Measurements from ENCODE around the gene POLG. TPM values are rescaled to one million over a fixed set of nuclear protein-coding genes. Genes with fewer than 3 reads are reported as not detected.
A peak's percentile ranks its signal among the peaks of the same experiment; 100 is the strongest.

POLG gene
- total RNA-seq, 1 experiment from 2014 or later = 36.8 TPM

DNA sequence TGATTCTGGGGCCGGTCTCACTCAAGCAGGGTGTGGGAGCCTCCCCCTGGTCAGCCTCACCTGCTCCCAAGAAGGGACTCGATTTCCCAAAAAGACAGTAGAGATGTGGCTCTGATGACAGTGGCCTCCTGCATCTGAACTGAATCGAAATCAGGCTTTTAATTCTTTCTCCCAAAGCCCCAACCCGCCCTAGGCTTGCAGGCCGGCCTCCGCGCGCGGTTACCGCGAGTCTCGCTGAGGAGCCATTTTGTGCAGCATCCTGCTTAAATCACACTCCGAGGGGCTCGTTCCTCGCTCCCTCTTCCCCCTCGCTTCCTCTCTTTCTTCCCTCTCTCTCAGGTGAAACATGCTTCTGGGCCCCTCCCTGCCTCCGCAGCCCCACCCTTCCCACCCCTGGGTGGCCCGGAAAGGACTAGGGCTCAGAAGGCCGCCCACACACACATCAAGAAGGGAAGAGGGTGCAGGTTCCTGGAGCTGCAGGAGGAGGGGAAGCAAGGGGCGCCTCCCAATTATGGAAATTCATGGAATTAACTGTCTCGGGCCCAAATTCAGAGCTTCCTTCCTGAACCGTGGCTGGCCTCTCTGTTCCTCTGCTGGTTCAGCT, 30.9 kb upstream of the POLG start:
- no peak overlapping the region for H2AFZ ChIP-seq (ENCODE audit: low read length)
- no peaks in the 10 kb centered on the region for H3K9me2 ChIP-seq (replicated peaks; ENCODE audit: insufficient read depth, low read length)
- no peak overlapping the region for H3K4me2 ChIP-seq (ENCODE audit: low read depth, low read length, poor library complexity, severe bottlenecking)
- no peaks in the 10 kb centered on the region for H3K36me3 ChIP-seq (ENCODE audit: insufficient read depth, low read length)
- H3K79me2 ChIP-seq (ENCODE audit: low read length) = no peaks in the 10 kb centered on the region
- H3K27ac ChIP-seq (ENCODE audit: low read length) = no peak overlapping the region
- no peak overlapping the region for H3K4me3 ChIP-seq (ENCODE audit: low read length)
- no peaks in the 10 kb centered on the region for H4K20me1 ChIP-seq (ENCODE audit: insufficient read depth, low read depth, low read length)
- H3K27me3 ChIP-seq (ENCODE audit: low read length) = no peaks in the 10 kb centered on the region
- H3K4me1 ChIP-seq (ENCODE audit: low read length) = peaks cover 19% of the 10 kb centered on the region
- H3K9me3 ChIP-seq (ENCODE audit: low read length) = no peaks in the 10 kb centered on the region
- no peak for DNase-seq
- H3K9ac ChIP-seq (ENCODE audit: low read length) = no peak overlapping the region

DNA sequence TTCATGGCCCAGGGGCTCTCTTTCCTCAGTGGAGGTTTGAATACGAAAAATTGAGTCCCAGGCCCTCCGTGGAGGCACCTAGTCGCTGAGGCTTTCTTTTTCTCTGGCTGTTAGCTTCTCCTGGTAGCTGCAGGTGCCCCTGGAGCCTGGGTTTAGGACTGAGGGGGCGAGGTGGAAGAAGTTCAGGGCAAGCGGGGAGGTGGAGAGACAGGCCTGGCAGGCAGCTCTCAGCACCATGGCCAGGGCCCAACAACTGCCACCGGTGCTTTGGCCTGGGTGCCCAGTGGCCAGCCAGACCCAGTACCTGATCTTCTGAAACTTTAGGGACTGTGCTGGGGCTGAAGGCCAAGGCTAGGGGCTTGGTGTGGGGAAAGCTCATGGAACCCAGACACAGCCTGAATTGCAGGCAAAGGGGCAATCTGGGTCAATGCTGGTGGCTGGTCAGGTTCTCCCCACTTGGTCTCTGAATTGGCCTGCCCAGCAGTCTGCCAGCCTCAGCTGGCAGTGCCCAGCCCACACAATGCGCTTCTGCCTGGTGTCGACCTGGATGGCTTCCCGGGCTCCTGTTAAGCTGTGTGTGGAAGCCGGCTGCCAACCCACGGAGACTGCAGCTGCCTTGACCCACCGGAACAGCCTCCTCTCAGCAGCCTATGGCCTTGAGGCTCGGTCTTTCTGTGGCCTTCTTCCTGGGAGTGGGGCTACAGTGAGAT, 30.3 kb upstream of the POLG start:
- no peak for DNase-seq
- no peak overlapping the region for H3K9ac ChIP-seq (ENCODE audit: low read length)
- no peaks in the 10 kb centered on the region for H3K36me3 ChIP-seq (ENCODE audit: insufficient read depth, low read length)
- H3K4me3 ChIP-seq (ENCODE audit: low read length) = no peak overlapping the region
- no peak overlapping the region for H3K27ac ChIP-seq (ENCODE audit: low read length)
- peaks cover 16% of the 10 kb centered on the region for H3K4me1 ChIP-seq (ENCODE audit: low read length)
- no peak overlapping the region for H3K4me2 ChIP-seq (ENCODE audit: low read depth, low read length, poor library complexity, severe bottlenecking)
- H3K79me2 ChIP-seq (ENCODE audit: low read length) = no peaks in the 10 kb centered on the region
- no peak overlapping the region for H2AFZ ChIP-seq (ENCODE audit: low read length)
- H3K27me3 ChIP-seq (ENCODE audit: low read length) = no peaks in the 10 kb centered on the region
- H4K20me1 ChIP-seq (ENCODE audit: insufficient read depth, low read depth, low read length) = no peaks in the 10 kb centered on the region
- no peaks in the 10 kb centered on the region for H3K9me2 ChIP-seq (replicated peaks; ENCODE audit: insufficient read depth, low read length)
- no peaks in the 10 kb centered on the region for H3K9me3 ChIP-seq (ENCODE audit: low read length)

GRCh38 chr15:89364341-89364740, 29.7 kb upstream of the POLG start:
- Histone ChIP-seq H3K36me3 (ENCODE audit: insufficient read depth, low read length) (no peaks in the 10 kb centered on the region), H3K9me3 (ENCODE audit: low read length) (no peaks in the 10 kb centered on the region), H3K9me2 (replicated peaks; ENCODE audit: insufficient read depth, low read length) (no peaks in the 10 kb centered on the region), H3K79me2 (ENCODE audit: low read length) (no peaks in the 10 kb centered on the region), H3K4me2 (ENCODE audit: low read depth, low read length, poor library complexity, severe bottlenecking) (no peak overlapping the region), H3K4me1 (ENCODE audit: low read length) (peaks cover 13% of the 10 kb centered on the region), H3K4me3 (ENCODE audit: low read length) (no peak overlapping the region), H2AFZ (ENCODE audit: low read length) (no peak overlapping the region), H4K20me1 (ENCODE audit: insufficient read depth, low read depth, low read length) (no peaks in the 10 kb centered on the region), H3K9ac (ENCODE audit: low read length) (no peak overlapping the region), H3K27me3 (ENCODE audit: low read length) (no peaks in the 10 kb centered on the region), H3K27ac (ENCODE audit: low read length) (no peak overlapping the region)
- peak; percentile 65 for DNase-seq

DNA sequence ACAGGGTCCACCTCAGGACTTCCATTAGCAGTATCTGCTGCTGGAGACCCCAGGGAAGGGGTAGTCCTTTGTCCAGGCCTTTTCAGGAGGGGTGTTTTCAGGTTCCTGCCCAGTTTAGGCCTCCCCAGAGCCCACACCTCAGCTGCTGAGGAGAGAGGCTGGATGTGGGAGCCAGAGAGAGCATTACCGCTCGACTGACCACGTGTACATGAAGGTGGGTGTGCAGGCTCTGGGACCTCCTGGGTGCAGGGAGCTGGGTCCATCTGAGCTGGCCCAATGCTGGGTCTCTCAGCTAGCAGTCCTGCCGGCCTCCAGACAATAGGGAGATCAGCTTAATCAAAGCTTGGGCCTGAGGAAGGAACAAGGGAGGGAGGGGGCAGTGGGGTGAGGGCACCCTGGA, 29.1 kb upstream of the POLG start:
- no peaks in the 10 kb centered on the region for H3K79me2 ChIP-seq (ENCODE audit: low read length)
- H3K4me1 ChIP-seq (ENCODE audit: low read length) = peaks cover 14% of the 10 kb centered on the region
- H2AFZ ChIP-seq (ENCODE audit: low read length) = no peak overlapping the region
- no peaks in the 10 kb centered on the region for H4K20me1 ChIP-seq (ENCODE audit: insufficient read depth, low read depth, low read length)
- DNase-seq = no peak
- no peak overlapping the region for H3K9ac ChIP-seq (ENCODE audit: low read length)
- no peaks in the 10 kb centered on the region for H3K9me2 ChIP-seq (replicated peaks; ENCODE audit: insufficient read depth, low read length)
- H3K27ac ChIP-seq (ENCODE audit: low read length) = no peak overlapping the region
- H3K36me3 ChIP-seq (ENCODE audit: insufficient read depth, low read length) = no peaks in the 10 kb centered on the region
- no peak overlapping the region for H3K4me3 ChIP-seq (ENCODE audit: low read length)
- H3K9me3 ChIP-seq (ENCODE audit: low read length) = no peaks in the 10 kb centered on the region
- H3K27me3 ChIP-seq (ENCODE audit: low read length) = no peaks in the 10 kb centered on the region
- H3K4me2 ChIP-seq (ENCODE audit: low read depth, low read length, poor library complexity, severe bottlenecking) = no peak overlapping the region

DNA sequence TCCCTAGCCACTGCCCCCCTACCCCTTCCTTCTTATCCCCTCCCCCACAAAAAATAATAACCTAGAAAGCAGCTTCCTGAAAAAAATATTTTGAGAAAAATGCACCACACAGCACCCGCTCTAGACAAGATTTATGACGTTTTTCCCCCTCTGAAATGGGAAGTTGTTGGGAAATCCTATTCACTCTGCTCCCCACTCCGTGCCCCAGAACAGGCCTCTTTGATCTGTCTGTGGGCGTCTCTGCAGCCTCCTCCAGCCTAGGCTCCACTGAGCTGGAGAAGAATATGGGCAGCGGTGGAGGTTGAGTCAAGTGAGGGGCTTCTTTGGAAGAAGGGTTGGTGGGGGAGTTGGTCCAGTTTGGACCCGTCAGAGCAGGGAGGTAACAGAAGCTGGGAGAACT, 28.5 kb upstream of the POLG start:
- Histone ChIP-seq H3K9me3 (ENCODE audit: low read length) (no peaks in the 10 kb centered on the region), H3K4me1 (ENCODE audit: low read length) (peaks cover 14% of the 10 kb centered on the region), H3K36me3 (ENCODE audit: insufficient read depth, low read length) (no peaks in the 10 kb centered on the region), H3K4me3 (ENCODE audit: low read length) (no peak overlapping the region), H3K9me2 (replicated peaks; ENCODE audit: insufficient read depth, low read length) (no peaks in the 10 kb centered on the region), H3K27ac (ENCODE audit: low read length) (no peak overlapping the region), H3K27me3 (ENCODE audit: low read length) (no peaks in the 10 kb centered on the region), H2AFZ (ENCODE audit: low read length) (no peak overlapping the region), H3K9ac (ENCODE audit: low read length) (no peak overlapping the region), H3K79me2 (ENCODE audit: low read length) (no peaks in the 10 kb centered on the region), H3K4me2 (ENCODE audit: low read depth, low read length, poor library complexity, severe bottlenecking) (no peak overlapping the region), H4K20me1 (ENCODE audit: insufficient read depth, low read depth, low read length) (no peaks in the 10 kb centered on the region)
- no peak for DNase-seq

- H3K4me3 ChIP-seq (ENCODE audit: low read length) = no peak overlapping the region
- no peaks in the 10 kb centered on the region for H3K9me3 ChIP-seq (ENCODE audit: low read length)
- no peak for DNase-seq
- no peak overlapping the region for H2AFZ ChIP-seq (ENCODE audit: low read length)
- H3K27ac ChIP-seq (ENCODE audit: low read length) = no peak overlapping the region
- no peak overlapping the region for H3K4me2 ChIP-seq (ENCODE audit: low read depth, low read length, poor library complexity, severe bottlenecking)
- no peaks in the 10 kb centered on the region for H3K79me2 ChIP-seq (ENCODE audit: low read length)
- peaks cover 14% of the 10 kb centered on the region for H3K4me1 ChIP-seq (ENCODE audit: low read length)
- no peaks in the 10 kb centered on the region for H3K27me3 ChIP-seq (ENCODE audit: low read length)
- no peak overlapping the region for H3K9ac ChIP-seq (ENCODE audit: low read length)
- no peaks in the 10 kb centered on the region for H3K9me2 ChIP-seq (replicated peaks; ENCODE audit: insufficient read depth, low read length)
- H4K20me1 ChIP-seq (ENCODE audit: insufficient read depth, low read depth, low read length) = no peaks in the 10 kb centered on the region
- H3K36me3 ChIP-seq (ENCODE audit: insufficient read depth, low read length) = no peaks in the 10 kb centered on the region
These were observed 27.8 kb upstream of the POLG start for GRCh38 chr15:89362203-89363101.

DNA sequence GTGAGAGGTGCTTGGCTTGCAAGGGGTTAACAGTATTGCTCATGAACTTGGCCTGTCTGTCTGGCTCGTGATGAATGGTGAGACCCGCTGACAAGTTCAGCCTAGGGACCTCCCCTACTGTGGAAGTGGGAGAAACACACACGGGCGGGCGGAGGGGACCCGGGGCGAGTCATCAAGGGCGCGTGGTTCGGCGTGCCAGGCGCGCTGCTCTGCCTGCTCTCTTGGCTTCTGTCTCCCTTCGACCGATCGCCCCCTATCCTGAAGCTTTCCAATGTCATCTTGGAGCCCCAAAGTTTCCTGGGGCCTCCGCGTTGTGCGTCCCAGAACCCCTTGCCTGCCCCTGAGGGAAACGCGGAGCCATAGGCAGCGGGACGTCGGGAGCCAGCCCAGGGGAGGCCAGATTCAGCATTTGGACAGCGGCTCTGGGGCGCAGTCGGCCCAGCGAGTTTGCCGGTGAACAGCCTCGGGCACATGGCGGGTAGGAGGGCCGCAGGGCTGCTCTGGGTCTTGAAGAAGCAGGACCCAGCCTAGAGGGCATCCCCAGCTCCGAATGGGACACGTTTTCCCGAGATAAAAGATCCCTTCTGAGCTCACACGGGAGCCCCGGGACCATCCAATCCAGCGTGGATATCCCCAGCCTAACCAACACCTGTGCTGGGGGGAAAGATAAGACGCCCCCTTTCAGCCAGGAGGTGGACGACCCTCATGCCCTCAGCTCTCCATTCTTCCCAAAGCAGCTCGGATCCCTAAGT, 27.0 kb upstream of the POLG start:
- no peaks in the 10 kb centered on the region for H3K79me2 ChIP-seq (ENCODE audit: low read length)
- H3K4me1 ChIP-seq (ENCODE audit: low read length) = peaks cover 14% of the 10 kb centered on the region
- no peak overlapping the region for H3K27ac ChIP-seq (ENCODE audit: low read length)
- no peak overlapping the region for H3K4me2 ChIP-seq (ENCODE audit: low read depth, low read length, poor library complexity, severe bottlenecking)
- H3K9me3 ChIP-seq (ENCODE audit: low read length) = no peaks in the 10 kb centered on the region
- H4K20me1 ChIP-seq (ENCODE audit: insufficient read depth, low read depth, low read length) = no peaks in the 10 kb centered on the region
- H3K9ac ChIP-seq (ENCODE audit: low read length) = no peak overlapping the region
- no peak overlapping the region for H3K4me3 ChIP-seq (ENCODE audit: low read length)
- no peak overlapping the region for H2AFZ ChIP-seq (ENCODE audit: low read length)
- H3K36me3 ChIP-seq (ENCODE audit: insufficient read depth, low read length) = no peaks in the 10 kb centered on the region
- DNase-seq = peak; percentile 82
- H3K9me2 ChIP-seq (replicated peaks; ENCODE audit: insufficient read depth, low read length) = no peaks in the 10 kb centered on the region
- no peaks in the 10 kb centered on the region for H3K27me3 ChIP-seq (ENCODE audit: low read length)

Data from Karpas-422 (cell line).